HG03432 (cell line): ENCODE data around the gene EPRS1.
"Not testable (repeated sequence)": the region's sequence is repeated elsewhere in the genome, so short reads cannot be mapped to it uniquely, and the experiment has no call there.

Experiments used
- ATAC-seq: cut with Tn5 transposase; IDR thresholded peaks from one replicate; pipeline ENCODE4 v1.9.1; 2021; ENCODE audit warnings: mild to moderate bottlenecking, moderate library complexity; ENCODE audit not compliant: unreplicated experiment

EPRS1 gene

DNA sequence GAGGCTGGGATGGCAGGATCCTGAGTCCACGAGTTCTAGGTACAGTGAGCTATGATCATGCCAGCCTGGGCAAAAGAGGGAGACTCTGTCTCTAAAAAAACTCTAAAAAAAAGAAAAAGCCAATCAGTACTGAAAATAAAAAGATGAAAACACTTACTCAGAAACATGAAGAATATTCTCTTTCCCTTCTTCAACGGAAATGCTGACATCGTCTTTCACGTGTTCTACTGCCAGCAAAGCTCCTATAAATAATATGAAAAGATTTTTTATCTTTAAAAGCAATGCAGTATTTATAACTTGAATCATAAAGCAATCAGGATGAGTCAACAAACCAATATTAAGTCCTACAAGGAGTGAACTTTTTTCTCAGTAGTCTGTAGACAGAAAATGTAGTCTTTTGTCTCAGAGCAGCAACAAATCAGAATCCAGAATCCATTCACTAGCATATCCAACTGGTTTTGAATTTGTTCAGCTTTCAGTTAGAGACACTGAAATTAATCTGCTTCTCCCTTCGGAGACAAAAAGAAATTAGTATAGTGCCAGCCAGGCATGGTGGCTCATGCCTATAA, 6.2 kb downstream of the EPRS1 start:
- no peak for ATAC-seq

DNA sequence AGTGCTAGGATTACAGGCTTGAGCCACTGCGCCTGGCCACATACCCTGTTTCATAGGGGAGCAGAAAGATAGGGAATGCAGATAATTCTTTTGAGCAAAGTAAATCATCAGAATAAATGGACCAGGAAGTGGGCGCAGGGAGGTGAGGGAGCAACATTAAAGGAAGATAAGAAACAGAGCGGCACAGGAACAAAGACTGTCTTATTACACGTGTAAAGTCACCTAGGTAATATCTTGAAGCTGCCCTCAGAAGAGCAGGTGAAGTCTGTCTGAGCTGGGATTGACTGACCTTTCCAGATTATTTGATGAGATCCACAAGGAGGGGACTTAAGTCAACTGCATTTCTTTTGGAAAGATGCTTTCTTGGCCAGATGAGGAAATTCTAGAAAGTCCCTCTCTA, 7.7 kb downstream of the EPRS1 start:
- no peak for ATAC-seq

DNA sequence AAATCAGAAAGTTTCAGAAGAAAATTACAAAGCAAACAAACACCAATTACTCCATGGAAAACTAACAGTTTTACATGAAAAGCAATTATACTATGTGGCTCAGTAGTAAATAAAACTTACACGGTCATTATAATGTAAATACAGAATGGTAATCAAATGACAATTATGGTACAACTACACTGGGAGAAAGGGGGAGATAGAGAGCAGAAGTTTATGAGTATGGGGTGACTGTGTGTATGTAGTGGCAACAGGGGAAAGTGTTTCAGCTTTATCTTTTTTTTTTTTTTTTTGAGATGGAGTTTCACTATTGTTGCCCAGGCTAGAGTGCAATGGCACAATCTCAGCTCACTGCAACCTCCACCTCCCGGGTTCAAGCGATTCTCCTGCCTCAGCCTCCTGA, 8.5 kb downstream of the EPRS1 start:
- not testable (repeated sequence) for ATAC-seq

DNA sequence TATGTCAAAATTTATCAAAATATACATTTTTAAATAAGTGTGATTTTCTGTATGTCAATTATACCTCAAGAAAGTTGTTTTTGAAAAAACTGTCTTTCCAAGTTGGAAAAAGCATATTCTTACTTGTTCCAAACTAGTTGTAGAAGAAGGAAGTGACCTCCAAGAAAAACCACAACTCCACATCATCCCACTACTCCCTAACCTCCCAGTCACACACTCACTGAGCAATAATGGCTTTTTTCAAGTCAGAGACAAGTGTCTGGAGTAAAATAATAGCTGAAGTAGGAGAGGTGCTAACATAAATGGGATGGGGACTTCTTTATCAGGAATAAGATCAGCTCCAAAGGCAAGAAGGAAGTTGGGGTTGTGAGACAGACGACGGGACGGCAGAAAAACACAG, 13.4 kb downstream of the EPRS1 start:
- ATAC-seq = no peak

DNA sequence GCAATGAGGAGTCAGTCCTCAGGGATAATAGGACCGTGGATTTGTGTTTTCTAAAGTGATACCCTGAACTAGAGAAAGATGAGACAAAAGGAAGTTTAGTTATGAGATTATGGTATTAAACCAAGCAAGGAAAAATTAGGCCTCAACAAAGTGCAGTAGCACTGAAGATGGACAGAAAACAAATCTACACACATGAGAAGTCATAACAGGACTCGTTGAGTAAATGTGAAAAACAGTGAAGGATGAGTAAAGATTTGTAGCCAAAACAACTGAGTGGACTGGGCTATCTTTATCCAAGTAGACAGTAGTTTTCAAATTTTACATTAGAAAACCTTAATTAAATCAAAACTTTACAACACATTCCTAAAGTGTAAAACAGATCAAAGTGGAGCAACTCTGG, 15.0 kb downstream of the EPRS1 start:
- no peak for ATAC-seq

DNA sequence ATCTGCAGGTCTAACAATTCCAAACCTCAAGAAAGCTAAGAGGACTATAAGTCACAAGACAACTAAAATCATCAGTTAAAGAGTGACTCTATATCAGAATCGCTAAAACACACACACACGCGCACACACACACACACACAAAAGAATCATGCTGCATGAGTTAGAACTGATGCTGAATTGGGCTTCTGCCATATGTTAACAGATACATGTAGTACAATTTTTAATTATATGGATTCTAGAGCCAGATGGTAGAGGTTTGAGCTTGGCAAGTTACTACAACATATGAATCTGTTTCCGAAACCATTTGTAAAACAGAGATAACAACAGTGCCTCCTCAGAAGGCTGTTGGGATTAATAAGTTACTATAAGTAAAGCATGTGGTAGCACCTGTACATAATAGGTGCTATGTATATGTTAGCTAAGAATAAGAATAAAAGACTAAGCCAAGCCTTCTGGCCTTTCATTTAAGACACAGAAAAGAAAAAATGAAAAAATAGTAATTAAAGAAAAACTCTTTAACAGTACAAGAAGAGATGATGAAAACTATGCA, 17.9 kb downstream of the EPRS1 start:
- ATAC-seq = no peak

DNA sequence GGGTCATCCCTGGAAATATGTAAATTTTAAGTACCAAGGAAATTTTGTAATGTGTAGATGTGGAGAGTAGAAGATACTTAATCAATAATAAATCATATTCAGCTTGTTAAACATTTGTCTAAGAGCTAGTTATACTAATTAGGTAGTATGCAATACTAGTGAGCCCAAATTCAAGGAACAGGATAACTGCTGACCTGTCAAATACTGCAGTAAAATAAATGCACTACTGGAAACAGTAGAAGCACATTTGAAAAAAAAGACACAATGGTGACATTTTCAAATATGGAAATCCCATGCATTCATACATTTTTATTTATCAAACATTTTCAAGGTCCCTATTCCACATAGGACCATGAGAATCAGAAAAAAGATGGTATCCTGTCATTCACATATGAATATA, 27.2 kb downstream of the EPRS1 start:
- ATAC-seq = no peak

DNA sequence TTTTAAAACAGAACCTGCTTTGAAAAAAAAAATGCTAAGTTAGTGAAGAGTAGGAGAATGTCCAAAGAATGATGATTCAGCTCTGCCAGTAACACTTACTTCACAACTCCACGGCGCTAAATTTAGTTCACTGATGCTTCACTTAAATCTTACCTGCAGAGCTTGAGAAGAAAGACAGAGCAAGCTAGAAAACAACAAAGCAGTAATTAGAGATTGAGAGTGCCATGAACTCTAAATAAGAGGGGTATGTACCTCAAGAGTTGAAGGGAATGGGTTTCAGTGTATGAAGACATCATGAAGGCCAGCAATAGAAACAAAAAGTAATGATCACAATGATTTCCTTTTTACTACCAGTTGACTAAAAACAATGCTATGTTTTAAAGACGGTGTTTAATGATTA, 32.8 kb downstream of the EPRS1 start:
- peak; percentile 86 for ATAC-seq

DNA sequence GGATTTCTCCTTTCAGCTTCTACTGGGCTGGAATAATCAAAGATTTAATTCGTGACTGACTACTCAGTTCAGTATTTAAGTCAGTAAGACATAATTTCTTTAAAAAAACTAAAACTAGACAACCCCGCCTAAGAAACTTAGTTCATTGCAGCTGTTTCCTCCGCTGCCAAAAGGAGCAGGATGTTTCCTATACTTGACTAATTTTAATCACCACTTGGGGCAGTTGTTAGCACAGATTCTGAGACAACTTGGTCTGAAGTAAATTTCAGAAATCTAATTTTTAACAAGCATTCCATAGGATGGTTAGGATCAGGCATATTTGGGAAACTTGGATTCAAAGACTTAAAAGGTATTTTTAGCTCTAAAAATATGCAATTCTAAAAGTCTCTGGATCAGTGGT, 34.0 kb downstream of the EPRS1 start:
- ATAC-seq = no peak

DNA sequence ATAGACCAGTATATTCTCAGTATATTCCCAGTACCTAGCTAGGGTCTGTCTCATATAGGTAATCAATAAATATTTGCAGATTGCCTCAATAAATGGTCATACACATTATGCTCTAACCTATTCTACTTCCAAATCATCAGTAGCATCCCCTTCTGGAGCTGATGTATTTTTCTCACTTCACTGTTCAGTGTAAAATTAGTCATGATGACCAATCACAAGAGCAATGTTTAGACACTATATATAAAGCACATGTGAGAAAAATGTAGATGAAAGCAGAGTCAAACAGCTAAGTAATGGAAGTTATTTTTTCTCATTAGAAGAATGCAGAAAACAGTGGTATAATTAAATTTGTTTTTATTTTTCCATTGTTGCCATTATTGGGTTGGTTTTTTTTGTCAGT, 34.7 kb downstream of the EPRS1 start:
- ATAC-seq = no peak

DNA sequence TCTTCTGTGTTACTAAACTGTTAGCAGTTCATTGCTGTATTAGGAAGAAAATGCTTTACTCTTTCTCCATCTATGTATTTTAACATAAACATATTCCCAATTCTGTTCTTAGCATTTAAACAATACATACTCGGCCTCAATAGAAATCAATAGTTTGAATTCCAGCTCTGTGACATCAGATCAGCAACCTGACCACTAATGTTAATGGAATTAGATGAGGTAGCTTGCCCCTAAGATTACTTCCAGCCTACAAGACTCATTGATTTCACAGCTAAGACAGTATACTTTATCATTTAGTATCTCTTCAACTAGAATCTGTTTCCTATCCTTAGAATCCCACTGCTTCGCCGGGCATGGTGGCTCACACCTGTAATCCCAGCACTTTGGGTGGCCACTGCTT, 38.9 kb downstream of the EPRS1 start:
- ATAC-seq = no peak

DNA sequence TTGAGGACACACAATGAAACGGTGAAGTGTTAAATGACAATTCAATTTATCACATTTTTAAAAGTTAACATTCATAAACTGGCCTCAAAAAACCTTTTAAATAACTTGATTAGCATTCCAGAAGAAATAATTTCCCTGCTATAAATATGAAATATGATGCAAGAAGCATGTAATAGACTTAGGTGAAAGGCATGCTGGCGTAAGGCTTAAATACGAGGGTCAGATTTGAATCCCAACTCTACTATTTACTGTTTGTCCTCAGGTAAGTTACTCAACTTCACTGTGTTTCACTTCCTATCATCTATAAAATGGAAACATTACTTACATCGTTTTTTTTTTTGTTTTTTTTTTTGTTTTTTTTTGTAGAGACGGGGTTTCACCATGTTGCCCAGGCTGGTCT, 40.8 kb downstream of the EPRS1 start:
- no peak for ATAC-seq

DNA sequence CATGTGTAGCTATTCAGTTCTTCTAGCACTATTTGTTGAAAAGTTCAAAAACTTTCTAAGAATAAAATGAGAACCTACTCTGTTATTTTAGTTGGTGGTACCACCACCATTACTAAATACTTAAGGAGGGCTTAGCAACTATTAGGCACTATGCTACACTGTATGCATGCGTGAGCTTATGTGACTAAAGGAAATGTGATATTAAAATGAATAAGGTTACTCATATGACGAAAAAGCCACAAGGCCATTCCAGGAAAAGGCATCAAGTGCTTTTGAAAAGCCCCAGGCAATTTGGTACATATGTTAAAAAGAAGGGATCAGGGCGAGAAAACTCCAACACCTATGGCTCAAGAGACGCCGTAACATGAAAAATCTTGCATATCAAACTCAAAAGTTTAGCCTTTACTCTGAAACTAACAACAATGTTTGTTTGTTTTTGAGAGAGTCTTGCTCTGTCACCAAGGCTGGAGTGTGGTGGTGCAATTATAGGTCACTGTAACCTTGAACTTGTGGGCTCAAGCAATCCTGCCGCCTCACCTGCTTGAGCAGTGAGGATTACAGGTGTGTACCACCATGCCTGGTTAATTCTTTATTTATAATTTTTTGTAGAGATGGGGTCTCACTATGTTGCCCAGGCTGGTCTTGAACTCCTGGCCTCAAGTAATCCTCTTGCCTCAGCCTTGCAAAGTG, 42.5 kb downstream of the EPRS1 start:
- no peak for ATAC-seq

DNA sequence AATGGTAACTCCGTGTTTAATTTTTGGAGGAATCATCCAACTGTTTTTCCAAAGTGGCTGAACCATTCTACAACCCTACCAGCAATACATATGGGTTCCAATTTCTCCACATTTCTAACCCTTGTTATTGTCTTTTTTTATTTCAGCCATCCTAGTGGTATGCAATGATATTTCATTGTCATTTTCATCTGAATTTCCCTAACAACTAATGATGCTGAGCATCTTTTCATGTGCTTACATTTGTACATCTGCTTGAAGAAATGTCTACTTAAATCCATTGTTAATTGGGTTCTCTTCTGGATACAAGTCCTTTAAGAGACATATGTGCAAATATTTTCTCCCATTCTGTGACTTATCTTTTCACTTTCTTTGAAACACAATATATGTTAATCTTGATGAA, 43.3 kb downstream of the EPRS1 start:
- ATAC-seq = no peak

DNA sequence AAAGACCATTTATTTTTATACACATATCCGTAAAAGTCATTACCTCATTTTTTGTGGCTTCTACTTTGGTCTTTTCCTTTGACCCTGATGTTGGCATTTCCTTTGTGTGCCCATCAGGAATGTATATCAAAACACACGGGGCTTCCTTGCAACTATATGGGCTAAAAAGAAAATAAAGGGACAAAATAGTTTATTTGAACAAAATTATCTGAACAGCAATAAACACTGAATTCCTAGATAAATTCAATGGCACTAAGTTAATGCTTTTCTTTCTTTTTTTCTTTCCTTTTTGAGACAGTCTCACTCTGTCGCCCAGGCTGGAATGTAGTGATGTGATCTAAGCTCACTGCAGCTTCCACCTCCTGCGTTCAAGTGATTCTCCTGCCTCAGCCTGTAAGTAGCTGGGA, 45.2 kb downstream of the EPRS1 start:
- no peak for ATAC-seq

DNA sequence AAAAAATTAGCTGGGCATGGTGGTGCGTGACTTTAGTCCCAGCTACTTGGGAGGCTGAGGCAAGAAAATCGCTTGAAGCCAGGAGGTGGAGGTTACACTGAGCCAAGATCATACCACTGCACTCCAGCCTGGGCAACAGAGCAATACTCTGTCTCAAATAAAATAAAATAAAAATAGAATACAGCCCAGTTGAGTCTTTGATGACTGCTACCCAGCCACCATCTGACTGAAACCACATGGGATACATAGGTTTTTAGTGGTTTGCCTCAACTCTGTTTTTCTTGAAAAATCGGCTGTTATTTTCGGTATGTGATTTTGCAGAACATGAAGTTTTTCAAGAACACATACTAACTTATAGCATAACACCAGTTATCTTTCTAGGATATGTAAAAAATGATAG, 46.5 kb downstream of the EPRS1 start:
- no peak for ATAC-seq
